ENCODE results near the gene BSDC1.
A peak's percentile ranks its signal among the peaks of the same experiment; 100 is the strongest.
"Not testable (repeated sequence)": the region's sequence is repeated elsewhere in the genome, so short reads cannot be mapped to it uniquely, and the experiment has no call there.

BSDC1 gene, protein sequence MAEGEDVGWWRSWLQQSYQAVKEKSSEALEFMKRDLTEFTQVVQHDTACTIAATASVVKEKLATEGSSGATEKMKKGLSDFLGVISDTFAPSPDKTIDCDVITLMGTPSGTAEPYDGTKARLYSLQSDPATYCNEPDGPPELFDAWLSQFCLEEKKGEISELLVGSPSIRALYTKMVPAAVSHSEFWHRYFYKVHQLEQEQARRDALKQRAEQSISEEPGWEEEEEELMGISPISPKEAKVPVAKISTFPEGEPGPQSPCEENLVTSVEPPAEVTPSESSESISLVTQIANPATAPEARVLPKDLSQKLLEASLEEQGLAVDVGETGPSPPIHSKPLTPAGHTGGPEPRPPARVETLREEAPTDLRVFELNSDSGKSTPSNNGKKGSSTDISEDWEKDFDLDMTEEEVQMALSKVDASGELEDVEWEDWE

DNA sequence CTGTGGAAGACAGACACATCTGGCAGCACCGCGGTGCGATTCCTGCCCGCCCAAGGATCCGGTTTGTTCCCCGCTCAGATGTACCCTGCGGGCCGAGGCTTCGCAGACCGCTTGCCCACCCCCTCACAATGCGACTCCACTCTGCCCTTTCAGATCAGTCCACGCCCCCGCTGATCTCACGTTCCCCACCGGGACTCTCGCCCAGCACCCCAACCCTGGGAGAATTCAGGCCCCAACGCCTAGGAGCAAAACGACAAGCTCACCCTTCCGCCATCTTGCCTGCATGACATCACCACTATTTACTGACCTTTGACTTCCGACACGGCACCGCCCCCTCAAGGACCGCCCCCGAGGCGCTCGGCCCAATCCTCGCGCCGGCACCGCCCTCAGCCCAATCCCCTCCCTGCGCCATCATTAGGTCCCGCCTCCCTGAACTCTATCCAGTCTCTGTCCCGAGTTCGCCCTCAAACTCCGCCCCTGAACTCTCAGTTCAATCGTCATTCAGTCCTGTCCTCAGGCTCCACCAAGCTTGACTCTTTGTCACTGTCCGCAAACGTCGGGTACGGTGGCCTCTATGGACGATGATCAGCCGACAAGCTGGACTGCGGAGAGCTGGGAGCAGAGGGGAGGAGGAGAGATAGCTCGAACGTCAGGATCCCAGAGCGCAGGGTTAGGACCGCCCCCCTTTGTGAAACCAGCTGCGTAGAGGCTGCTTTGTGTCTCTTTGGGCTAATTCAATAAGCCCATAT, at the start of gene BSDC1:
Gene BSDC1 (minus strand): TSS at position 301 of the 749 bp plus-strand sequence. CDS start 27 bp downstream, at position 274.
- DNase-seq (ENCODE audit: low spot score) = peak; percentile 97

DNA sequence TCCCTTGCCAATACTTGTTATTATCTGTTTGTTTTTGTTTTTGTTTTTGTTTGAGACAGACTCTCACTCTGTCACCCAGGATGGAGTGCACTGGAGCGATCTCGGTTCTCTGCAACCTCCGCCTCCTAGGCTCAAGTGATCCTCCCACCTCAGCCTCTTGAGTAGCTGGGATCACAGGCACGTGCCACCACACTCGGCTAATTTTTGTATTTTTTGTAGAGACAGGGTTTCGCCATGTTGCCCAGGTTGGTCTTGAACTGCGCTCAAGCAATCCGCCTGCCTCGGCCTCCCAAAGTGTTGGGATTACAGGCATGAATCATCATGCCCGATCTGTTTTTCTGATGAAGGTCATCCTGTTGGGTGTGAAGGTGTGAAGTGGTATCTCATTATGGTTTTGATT, 47.2 kb upstream of the BSDC1 start:
- not testable (repeated sequence) for DNase-seq (ENCODE audit: low spot score)

DNA sequence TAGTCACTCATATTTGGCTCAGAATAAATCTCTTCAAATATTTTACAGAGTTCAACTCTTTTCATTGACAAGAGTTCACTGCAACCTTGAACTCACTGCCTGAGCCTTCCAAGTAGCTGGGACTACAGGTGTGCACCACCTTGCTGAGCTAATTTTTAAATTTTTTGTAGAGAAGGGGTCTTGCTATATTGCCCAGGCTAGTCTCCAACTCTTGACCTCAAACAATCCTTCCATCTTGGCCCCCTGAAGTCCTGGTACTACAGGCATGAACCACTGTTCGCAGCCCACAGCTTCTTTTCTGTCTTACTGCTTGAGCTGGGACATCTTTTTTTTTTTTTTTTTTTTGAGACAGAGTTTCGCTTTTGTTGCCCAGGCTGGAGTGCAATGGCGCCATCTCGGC, 44.5 kb upstream of the BSDC1 start:
- not testable (repeated sequence) for DNase-seq (ENCODE audit: low spot score)

DNA sequence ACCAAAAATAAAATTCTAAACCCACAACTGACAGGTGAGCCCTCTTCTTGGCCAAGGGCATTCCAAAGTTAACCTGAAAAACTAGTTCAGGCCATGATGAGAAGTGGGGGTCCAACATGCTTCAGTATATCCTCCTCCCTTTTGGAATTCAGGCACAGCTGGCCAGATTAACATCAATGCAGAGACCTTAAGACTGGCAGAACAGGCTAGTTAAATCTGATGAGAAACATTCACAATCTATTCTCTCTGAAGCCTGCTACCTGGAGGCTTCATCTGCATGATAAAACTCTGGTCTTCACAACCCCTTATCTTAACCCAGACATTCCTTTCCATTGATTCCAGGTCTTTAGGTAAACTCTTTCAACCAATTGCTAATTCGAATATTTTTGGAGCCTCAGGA, 43.9 kb upstream of the BSDC1 start:
- DNase-seq (ENCODE audit: low spot score) = no peak

DNA sequence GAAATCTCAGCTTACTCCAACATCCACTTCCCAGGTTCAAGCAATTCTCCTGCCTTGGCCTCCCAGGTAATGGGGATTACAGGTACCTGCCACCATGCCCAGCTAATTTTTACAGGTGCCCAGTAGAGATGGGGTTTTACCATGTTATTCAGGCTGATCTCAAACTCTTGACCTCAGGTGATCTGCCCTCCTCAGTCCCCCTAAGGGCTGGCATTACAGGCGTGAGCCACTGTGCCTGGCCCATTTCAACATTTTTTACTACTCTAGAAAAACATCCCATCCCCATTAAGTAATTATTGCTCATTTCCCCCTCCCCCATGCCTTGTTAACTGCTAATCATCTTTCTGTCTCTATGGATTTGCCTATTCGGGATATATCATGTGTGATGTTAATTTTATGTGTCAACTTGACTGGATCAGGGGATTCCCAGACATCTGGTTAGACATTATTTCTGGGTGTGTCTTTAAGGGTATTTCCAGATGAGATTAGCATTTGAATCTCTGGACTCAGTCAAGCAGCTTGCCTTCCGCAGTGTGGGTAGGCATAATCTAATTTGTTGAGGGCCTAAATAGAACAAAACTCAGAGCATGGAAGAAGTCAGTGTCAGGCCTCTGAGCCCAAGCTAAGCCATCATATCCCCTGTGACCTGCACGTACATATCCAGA, 37.6 kb upstream of the BSDC1 start:
- DNase-seq (ENCODE audit: low spot score) = no peak

DNA sequence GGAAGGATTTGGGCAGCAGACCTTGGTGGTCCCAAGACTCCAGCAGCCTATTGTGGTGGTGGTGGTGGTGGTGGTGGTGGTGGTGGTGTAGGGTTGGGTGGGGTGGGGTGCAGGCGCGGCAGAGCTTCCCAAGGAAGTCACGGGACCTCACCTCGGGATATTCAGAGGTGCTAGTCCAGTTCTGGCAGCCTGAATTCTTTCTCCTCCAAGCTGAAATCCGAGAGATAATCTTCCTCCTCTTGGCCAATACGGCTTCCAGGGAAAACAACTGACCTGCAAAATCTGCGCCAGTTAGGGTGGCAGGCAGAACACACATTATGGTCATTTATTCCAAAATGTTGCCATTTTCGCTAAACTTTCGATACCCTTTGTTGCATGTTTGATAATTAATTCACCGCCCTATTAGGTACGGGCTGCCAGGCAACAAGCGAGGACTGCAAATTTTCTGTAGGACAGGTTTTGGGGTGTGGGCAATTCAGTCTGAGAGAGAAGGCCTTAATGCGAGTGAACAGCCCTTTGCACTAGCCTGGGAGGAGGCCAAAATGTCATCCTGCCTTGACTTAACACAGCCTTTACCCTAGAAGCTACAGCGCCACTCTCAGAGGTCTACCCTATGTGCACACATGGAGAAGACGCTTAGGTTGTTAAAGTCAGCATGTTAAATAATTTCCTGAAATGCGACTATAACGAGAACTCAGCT, 33.2 kb upstream of the BSDC1 start:
- no peak for DNase-seq (ENCODE audit: low spot score)

DNA sequence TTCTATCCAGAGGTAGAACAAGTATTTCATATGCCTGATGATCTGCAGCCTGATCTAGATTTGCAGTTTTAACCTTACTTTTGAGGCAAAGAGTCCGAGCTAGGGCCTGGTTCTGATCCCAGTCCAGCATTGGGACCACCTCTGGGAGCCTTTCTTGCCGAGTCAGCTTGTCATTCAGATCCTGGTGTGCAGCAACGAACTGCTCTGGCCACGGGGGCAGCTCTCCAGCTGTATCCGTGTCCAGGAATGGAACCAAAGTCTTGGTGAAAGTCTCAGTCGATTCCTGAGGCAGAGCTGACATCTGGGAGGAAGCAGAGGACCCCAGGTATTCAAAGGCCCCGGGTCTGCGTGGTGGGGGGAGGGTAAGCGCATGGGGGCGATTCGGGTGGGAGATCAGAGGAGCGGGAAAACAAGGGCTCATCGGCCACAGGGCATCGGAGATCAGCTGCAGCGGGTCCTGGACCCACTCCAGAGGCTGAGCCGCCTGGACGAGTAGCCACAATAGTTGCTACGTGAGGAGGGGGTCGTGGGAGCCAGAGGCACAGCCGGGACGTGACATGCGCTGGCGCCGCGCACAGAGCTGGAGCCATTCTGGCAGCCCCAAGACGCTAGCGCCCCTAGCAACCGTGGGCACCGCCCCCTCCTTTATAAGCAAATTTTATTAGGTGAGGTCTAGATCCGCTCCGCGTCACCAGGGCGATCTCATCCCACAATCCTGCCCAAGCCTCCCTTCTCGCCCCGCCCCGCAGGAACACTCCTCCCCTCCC, 32.4 kb upstream of the BSDC1 start:
- DNase-seq (ENCODE audit: low spot score) = peak; percentile 12

DNA sequence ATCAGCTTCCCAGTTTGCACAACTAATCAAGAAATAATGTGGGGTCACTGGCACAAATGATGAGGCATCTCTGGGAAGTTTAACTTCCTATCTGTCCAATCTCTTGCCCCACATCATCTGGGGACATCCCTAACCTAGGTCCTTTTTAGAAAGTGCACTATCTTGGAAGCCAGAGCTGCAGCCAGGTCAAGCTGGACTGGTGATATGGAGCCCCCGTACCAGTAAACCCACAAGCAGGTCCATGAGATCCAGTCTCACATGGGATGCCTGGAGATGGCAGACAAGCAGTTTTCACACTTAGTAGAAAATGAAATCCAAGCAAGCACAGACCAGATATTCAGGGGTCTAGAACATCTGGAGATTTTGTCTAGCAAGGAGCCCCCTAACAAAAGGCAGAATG, 27.5 kb upstream of the BSDC1 start:
- DNase-seq (ENCODE audit: low spot score) = no peak

DNA sequence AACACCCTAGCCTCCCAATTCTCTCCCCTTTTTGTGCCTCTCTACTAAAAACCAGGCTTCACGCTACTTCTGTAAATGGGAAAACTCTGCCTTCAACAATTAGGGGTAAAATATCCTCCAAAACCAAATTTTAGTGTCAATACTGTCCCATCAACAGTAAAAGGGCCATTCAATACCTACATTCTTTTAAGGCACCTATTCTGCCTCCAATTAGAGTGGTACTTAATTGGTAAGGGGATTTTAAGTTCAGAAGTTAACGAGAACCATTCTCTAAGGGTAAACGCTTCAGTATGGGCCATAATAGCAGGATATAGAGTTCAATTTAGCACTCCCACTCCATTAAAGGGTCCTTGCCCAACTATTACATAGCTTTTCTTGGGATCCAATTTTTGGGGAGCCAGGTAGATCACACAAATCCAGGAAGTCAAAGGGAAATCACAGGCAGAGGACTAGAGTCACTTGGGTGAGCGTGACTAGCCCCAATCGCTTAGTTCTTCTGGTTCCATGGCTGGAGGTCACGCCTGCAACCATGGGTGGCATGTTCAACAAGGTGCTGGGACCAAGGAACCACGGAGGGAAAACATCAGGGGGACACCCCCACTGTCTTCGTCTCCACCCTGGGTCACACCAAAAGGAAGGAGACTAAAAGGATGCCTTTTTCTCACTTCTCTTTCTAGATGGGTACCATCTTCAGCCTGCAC, 20.1 kb upstream of the BSDC1 start:
- DNase-seq (ENCODE audit: low spot score) = no peak

DNA sequence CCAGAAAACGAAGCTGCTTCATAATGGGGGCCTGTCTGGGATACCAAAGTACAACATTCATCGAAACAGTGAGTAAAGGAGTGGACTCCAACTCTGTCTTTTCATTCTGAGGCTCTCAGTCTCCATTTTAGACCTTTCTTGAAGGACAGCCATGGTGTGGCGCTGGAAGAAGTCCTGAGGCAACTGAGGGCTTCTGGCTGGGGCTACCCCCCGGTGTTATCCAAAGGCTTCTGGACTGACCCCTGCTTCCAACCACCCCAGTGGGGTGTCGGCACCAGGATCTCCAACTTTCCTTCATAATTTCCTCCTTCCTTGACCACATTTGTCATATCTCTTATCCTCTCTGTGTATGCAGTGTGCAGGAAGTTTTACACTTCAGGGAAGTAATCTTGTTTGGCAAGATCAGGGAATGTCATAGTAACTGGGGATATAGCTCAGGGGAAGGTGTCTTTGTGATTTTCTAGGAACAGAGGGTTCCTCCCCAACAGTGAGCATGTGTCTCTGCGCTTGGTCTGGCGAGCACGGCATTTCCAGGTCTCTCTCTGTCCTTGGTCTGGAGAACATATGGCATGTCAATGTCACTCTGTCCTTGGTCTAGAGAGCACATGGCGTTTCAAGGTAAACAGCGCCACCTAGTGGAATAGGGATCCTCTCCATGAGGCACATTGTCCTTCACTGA, 19.4 kb upstream of the BSDC1 start:
- DNase-seq (ENCODE audit: low spot score) = peak; percentile 59

DNA sequence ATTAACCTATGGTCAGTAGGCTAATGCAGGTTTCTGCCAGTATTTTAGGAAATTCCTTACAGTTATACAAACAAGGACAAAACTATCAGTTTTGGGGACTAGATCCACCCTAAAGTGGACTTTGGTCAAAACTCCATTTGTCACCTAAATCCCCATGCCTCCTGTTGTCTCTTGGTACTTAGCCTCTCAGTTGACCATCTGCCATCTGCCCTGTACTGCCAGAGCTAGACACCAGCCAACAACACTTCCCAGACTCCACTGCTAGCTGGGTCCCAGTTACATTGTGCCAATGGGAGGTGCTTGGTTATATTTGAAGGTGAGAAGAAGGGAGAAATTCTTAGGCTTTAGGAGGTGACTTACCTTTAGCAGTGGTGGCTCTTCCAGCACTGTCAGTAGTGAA, 17.0 kb upstream of the BSDC1 start:
- DNase-seq (ENCODE audit: low spot score) = no peak

DNA sequence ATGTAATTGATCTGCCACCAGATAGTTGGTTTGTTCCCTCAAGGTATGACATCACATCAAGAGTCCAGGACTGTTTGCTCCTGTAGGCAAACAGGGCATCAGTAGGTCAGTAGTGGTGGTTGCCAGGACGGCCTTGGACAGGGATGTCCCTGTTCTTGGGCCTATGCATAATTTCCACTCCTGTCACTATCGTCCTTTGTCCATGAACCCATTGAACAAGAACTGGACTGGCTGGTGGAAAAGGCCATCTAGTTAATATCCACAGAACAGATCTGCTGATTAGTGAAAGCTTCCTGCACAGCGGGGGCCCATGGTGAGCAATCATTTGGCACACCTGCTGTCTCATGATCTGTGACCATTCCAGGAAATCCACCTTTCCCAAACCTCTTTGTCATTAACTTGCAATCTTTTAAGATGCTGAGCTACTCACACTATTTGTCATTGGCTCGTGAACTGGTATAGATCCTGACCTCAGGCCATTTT, 12.4 kb upstream of the BSDC1 start:
- no peak for DNase-seq (ENCODE audit: low spot score)

DNA sequence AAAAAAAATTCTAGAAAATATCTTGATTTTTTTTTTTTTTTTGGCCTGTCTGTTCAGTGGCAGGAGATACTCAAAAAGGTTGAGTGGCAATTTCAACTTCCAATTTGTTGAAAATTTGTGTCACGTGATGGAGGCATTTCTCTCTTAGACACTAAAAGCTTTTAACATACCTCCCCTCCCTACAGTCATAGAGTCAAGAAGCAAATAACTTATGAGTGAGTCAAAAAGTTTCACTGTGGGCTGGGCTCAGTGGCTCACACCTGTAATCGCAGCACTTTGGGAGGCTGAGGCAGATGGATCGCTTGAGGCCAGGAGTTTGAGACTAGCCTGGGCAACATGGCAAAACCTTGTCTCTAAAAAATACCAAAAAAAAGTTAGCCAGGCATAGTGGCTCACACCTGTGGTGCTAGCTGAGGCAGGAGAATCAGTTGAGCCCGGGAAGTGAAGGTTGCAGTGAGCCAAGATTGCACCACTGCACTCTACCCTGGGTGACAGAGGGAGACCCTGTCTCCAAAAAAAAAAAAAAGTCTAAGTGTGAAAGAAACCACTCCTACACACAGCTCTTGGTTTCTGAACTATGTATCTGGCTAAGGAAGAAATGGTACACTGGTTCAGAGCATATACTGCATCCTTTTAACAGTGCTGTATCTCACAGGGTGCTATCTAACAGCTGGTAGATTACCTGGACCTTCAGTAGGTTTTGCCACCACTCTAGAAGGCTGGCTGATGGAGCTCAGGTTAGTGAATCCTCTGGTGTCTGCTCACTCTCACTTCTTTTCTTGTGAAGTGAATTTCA, 11.6 kb upstream of the BSDC1 start:
- DNase-seq (ENCODE audit: low spot score) = no peak

DNA sequence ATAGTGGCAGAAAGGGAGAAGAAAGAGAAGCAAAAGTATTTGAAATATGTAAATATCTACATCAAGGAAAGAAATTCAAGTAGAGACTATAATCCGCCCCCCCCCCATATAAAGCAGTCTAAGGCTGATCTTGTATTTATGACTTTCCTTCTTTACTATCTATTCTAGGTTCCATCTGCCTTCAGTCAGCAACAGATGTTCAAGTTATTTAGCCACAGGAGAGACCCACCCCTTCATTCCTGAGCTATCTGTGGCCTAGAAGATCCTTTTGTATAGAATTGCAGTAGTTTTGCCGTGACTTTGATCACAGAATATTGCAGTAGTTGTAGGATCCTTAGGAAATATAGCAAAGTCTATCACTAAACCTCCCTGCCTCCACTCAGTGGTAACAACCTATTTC, 10.7 kb upstream of the BSDC1 start:
- DNase-seq (ENCODE audit: low spot score) = no peak

DNA sequence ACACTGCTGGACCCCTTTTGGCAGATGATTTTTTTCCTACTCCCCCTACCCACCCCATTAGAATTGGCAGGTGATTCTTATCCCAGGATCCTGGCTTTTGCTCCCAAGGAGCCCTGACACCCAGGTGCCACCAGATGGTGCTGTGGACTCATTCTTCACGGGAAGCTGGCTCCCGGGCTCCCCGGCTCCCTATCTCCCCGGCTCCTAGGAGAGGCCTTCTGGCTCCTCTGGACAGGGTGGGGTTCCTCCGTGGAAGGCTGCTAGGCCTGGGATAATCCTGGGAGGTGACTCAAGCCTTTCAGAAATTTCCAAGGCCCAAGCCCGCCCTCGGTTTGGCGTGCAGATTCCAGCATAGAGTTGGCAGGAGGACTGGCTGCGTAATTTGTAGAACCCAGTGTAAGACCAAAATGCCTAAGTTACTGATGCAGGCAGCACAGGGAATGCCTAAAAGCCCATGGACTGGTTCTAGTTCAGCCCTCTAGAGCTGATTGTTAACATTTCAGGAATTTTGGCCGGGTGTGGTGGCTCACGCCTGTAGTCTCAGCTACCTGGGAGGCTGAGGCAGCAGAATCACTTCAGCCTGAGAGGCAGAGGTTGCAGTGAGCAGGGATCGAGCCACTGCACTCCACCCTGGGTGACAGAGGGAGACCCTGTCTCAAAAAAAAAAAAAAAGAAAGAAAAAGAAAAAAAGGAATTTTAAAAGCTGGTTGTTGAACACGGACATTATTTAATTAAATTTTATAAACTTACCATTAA, 6.8 kb upstream of the BSDC1 start:
- peak; percentile 89 for DNase-seq (ENCODE audit: low spot score)

DNA sequence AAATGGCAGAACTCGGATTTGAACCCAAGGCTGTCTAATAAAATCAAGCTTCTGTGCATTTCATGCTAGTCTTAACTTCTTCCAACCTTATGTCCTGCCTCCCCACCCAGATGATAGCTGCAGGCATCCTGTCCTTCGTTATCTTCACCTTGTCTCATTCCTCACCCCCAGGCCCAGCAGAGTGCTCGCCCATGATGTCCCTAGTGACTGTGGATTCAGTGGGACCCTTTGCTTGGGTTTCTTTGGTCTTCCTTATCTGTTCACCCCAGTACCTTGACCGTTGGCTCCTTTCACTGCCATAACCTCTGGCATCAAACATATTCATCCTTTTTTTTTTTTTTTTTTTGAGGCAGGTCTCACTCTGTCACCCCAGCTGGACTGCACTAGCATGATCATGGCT, 5.6 kb upstream of the BSDC1 start:
- no peak for DNase-seq (ENCODE audit: low spot score)

DNA sequence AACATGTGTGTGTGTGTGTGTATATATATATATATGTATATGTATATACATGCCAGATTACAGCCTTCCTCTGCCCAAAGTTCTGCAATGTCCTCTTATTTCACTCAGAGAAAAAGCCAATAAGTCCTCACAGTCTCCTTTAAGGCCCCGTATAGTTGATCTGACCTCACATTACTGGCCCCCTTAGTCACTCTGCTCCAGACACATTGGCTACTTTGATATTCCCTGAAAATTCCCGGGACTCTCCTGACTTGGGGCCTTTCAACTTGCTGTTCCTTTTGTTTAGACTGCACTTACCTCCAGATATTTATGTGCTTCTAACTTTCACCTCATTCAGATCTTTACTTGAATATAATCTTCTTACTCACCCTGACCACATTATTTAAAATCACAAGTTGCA, 4.2 kb upstream of the BSDC1 start:
- DNase-seq (ENCODE audit: low spot score) = peak; percentile 30

DNA sequence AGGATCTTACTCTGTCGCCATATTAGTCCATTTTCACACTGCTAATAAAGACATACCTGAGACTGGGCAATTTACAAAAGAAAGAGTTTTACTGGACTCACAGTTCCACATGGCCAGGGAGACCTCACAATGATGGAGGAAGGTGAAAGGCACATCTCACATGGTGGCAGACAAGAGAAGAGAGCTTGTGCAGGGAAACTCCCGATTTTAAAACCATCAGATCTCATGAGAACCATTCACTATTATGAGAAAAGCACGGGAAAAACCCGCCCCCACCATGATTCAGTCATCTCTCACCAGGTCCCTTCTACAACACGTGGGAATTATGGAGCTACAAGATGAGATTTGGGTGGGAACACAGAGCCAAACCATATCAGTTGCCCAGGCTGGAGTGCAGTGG, 2.3 kb upstream of the BSDC1 start:
- not testable (repeated sequence) for DNase-seq (ENCODE audit: low spot score)

All from AG08396 (cell line).